DMS53 treated with DMSO at 0.1 percent for 48 hours (cell line): Measurements from ENCODE around the gene LYAR.
A peak's percentile ranks its signal among the peaks of the same experiment; 100 is the strongest.

Experiments used
- DNase-seq: peaks from one replicate; lab custom pipeline; 2025; ENCODE audit not compliant: unreplicated experiment; lab: John Stamatoyannopoulos, UW

The LYAR gene

DNA sequence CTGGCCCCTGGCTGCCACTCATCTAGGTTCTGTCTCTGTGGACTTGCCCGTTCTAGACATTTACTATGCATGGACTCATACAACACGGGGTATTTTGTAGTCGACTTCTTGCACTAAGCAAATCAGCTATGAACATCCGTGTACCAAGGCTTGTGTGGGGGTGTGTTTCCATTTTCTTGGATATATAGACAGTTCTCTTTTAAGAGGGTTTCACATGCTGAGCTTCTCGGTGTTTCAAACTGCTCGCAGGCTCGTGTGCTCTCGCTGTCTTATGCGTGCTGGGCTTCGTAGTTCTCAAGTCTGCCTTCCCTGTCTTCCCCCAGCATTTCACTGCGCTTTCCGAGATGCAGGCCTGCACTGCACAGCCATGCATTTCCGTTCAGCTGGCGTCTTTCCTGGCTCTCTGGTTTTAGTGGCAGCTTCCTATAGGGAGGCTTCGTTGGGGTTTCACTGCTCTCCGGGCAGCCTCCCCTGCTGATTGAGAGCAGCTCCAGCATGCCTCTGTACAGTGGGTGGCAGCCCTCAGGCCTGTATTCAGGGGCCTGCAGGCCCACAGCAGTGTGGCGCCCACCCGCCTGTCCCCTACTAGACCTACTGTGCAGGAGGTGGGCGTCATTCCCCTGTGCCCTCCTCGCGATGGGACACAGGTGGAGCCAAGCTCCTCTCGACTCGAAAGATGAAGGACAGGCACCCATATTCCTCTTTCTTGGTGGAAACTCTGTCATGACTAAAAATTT, 27.7 kb upstream of the LYAR start:
- DNase-seq = no peak

GRCh38 chr4:4316150-4316495, 26.2 kb upstream of the LYAR start:
- no peak for DNase-seq

GRCh38 chr4:4315461-4316149, 25.7 kb upstream of the LYAR start:
- DNase-seq = no peak

DNA sequence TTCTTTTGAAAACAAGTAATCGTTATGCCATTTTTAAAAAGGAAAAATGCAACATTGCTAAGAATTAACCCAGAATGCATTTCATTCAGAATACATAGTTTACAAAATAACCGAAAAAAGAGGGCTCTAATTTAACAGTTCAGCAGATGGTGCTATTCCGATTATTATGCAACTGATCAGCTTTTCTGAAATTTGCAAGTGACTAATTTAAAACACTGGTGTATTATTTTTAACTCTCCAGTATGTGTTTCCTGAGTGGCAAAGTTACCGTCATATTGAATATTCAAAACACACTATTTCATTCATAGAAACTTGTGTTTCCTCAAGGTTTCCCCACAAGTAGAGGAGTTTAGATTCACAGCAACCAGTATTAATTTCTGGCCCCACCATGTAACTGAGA, 21.2 kb upstream of the LYAR start:
- DNase-seq = no peak

DNA sequence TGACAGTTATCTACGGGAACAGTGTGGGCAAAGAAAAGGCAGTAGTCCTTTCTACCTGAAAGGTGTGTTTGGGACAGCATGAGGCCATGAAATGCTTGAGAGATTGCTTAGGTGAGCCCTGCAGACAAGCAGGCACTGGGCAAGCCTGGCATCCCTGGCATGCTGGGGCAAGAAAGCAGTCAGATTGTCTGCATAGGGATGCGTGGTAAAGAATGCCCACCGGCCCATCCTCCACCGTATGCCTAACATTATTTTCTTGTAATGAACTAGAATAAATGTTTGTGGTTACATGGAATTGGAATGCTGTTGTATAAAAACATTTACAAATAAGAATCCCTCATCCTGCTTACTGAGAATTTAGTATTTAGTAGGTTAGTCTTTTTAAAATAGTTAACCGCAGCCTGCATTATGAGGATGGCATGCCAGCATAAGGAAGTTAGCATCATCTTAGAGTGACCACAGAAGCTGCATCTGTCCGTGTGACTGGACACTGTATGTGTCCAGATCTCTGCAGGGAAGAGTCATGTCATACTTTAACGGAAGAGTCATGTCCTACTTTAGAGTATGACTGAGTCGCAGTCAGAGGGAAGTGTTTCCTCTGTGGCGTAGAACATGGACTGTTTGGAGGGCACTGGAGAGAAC, 19.0 kb upstream of the LYAR start:
- no peak for DNase-seq

DNA sequence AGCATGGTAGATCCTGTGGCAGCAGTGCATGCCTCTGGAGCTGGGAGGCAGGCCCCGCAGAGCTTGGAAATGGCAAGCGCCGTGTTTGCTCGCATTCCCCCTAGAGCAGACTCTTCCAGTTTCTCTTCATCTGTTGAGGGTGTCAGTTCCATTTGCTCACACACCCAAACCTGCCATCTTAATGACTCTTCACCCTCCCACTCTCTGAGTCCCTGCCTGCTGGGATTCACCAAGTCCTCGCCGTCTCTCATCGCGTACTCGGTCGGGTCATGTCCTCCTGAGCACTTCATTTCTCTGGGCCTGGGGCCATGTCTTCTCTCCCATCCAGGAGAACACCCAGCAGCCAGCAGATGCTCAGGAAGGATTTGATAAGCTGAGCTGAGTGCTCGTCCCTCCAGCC, 17.0 kb upstream of the LYAR start:
- DNase-seq = no peak

- DNase-seq = no peak
Observed at GRCh38 chr4:4302416-4302815, 12.5 kb upstream of the LYAR start.

DNA sequence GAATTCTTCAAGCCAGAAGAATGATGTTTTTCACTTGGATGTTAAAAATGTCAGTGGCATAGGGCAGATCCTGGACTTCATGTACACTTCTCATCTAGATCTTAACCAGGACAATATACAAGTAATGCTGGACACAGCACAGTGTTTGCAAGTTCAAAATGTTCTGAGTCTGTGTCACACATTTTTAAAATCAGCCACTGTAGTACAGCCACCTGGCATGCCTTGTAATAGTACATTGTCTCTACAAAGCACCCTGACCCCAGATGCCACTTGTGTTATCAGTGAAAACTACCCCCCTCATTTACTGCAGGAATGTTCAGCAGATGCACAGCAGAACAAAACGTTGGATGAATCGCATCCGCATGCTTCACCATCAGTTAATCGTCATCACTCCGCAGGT, 12.0 kb upstream of the LYAR start:
- no peak for DNase-seq

DNA sequence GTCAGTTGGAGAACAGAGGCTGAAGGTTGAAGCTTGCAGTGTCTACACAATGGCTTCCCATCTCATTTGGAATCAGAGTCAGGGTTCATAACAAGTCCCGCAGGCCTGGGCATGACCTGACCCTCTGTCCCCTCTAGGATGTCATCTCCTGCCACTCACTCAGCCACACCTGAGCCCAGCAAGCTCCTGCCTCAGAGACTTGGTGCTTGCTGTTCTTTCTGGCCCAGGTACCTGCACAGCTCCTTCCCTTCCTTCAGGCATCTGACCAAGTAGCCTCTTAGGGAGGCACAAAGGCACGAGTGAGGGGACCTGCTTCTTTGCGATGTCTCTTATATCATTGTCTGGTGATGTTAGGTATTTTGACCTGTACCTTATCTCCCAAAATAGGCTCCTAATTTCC, 9.1 kb upstream of the LYAR start:
- DNase-seq = no peak

DNA sequence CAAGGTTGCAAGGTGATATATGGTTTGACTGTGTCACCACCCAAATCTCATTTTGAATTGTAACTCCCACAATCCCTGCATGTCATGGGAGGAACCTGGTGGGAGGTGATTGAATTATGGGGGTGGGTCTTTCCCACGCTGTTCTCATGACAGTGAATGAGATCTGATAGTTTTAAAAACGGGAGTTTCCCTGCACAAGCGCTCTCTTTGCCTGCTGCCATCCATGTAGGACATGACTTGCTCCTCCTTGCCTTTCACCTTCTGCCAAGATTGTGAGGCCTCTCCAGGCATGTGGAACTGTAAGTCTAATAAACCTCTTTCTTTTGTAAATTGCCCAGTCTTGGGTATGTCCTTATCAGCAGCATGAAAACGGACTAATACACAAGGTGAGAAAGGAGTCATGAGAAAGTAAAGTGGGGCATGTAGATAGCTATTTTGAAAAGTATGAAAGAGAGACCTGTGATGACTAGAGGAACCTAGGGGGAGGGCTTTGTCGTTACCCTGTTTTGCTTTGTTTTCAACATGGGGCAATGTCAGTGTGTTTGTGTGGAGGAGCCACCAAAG, 6.4 kb upstream of the LYAR start:
- DNase-seq = no peak

DNA sequence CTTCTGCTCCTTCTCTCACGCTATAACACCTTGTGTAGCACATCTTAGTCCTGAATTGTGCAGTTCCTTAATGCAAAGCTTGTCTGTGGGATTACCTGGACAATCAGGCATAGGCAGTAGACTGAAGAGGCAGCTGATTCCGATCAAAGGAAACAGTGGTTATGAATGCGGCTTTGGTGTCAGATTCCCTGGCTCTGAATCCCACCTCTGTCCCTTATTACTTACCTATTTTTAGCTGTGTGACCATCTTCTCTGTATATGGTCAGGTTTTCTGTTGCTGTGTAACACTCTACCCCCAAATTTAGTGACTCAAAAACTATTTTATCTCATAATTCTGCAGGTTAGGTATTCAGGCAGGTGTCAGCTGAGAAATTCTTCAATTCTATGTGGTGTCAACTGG, 3.3 kb upstream of the LYAR start:
- DNase-seq = no peak

DNA sequence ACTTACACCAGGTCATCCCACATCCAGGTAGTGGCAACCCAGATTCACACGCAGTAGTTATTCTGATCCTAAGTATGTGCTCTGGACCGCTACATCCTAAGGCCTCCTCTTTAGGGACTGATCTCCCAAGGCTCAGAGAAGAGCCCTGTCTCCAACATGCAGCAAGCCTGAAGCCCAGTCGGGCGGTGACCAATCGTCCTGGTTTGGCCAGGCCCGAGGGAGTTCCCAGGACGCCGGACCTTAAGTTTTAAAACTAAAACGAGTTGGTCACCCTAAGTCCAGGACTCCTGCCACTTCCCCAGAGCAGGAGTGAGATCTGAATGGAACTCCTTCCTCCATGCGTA, 385 bp downstream of the LYAR start:
- peak; percentile 47 for DNase-seq

GRCh38 chr4:4289055-4289454, 899 bp downstream of the LYAR start:
- no peak for DNase-seq

- DNase-seq = no peak
Observed at GRCh38 chr4:4288098-4288497, 1.9 kb downstream of the LYAR start.

GRCh38 chr4:4284827-4285618, 4.9 kb downstream of the LYAR start:
- no peak for DNase-seq

DNA sequence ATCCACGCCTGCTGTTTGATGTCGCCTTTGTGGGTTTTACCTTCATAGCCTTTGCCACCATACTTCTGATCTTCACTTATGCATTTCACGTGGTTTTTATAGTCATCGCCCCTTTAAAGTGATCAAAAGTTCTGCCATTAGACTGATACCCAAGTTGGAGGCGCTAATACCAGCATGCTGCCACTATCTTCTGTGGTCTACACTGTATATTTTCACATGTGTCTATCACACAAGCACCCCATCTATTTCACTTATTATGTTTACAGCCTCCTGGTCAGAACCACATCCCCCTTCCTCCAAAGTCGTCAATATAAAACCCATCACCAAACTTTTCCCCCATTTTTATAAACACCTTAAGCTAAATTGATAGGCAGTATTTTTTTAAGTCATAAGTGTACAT, 8.2 kb downstream of the LYAR start:
- no peak for DNase-seq

- no peak for DNase-seq
Observed at GRCh38 chr4:4277531-4277930, 12.4 kb downstream of the LYAR start.

DNA sequence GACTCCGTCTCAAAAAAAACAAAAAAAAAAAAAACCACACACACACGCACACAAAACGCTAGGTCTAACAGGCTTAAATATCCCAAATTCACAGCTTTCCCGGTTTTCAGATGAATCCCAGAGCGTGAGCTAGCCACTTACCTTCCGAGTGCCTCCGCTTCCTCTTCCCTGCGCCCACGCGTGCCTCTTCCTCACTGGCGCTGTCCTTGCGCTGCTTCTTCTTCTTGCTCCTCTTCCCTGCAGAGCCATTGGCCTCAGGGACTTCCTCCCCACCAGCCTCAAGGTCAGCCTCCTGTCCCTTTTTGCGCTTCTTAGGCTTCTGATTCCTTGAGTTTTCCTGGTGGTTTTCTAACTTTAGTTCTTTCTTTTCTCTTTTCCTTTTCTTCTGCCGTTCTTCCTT, 15.7 kb downstream of the LYAR start:
- DNase-seq = no peak

DNA sequence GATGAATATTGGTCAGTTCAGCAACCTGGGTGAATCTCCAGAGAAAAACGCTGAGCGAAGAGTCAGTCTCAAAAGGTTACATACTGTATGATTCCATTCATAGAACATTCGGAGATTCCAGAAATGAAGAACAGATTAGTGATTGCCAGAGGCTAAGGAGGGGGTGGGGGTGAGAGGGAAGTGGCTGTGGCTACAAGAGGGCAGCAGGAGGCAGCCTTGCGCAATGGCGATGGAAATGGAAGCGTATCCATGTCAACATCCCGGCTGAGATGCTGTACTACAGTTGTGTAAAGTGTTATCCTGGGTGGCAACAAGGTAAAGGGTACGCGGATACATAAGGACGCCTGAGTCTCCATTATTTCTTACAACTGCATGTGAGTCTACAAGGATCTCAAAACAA, 18.0 kb downstream of the LYAR start:
- DNase-seq = no peak

GRCh38 chr4:4270529-4270928, 19.4 kb downstream of the LYAR start:
- DNase-seq = no peak

- DNase-seq = no peak
Observed at GRCh38 chr4:4269856-4270255, 20.1 kb downstream of the LYAR start.

DNA sequence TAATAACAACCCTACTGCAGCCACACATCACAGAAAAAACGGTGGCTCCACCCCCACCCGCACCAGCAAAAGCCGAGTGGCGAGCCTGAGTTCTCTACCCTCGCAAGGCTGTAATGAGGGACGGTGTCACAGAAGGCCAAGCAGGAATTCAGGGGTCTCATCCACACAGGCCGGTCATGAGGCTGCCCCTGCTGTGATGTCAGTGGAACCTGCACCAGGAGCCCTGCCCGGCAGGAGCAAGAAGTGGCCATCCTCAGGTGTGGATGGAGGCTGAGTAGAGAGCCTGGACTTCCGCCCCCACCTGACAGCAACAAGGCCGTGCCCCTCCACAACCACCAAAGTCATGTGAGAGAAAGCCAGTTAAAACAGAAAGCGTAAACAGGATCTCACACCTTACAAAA, 20.6 kb downstream of the LYAR start:
- no peak for DNase-seq
